GM19324 (cell line): ENCODE results near the gene CSF1.

ENCODE experiments used
- ATAC-seq: cut with Tn5 transposase; IDR thresholded peaks from one replicate; pipeline ENCODE4 v1.9.1; 2021; ENCODE audit warnings: mild to moderate bottlenecking, moderate library complexity; ENCODE audit not compliant: unreplicated experiment, low FRiP score

CSF1 gene

DNA sequence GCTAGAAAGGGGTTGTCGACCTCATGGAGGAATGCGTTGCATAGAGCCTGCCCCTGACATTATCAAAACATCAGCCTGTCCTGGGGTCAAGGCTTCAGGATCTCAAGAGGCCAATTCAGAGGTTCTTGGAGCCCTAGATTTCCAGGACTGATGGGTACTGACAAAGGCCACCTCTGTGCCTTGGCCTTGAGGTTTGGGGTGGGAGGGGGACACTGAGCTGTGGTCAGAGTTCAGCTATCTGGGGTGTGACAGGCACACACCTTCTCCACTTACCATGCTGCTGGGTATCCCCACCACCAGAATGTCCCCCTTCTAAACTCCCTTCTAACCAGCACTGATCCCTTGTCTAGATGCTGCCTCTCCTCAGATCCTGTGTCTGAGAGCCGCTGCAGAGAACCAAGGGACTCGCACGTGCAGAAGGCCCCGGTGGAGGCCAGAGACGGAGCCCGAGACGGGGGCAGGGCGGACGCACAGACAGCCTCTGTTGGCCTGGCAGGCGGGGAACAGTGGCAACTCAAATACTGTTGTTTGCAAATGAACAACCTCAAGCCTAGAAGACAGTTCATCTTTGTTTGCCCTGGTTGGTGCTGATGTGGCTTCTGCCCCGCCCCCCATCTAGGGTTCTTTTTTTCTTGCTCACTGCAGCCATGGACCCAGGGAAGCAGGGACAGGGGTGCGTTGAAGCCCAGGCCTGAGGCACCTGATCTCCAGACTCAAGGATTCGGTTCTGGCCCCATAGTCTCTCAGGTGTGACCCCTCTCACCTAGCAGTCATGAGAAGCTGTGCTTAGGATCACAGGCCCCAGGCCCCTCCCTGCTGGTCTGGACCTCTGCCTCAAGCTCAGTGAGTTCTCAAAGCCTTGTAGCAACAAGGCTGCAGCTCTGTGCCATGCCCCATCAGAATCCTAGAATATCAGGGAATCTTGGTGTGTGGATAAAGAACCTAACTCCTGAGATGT is 28.1 kb upstream of the CSF1 start:
- no peak for ATAC-seq

DNA sequence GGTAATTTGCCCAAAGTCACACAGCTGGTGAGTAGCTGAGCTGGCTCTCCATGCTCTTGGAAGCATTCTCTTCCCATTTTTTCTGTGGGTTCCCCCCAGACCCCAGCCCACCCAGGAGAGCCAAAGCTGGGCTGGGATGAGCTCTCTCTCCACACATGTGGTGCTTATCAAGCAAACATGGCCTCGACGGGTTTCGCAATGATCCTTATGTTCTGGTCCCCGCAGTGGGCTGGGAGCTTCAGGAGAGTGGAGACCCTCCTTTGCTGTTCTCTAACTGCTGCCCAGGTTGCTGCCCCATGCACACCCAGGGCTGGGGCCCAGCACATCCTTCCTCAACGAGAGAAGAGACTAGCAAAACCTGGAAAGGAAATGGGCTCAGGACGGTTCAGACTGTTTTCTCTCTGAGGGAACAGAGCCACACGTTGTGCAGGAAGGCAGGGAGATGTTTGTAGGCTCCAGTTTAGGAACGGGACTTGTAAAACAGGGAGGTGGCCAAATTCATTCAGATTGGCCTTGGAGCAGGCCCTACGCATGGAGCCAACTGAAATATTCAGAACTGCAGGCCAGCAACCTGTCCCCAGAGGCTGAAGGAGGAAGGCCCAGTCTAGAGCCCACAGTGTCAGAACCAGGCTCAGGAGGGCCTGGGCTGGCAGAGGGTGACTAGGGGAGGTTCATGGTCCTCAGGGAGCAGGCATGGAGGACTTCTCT is 27.2 kb upstream of the CSF1 start:
- no peak for ATAC-seq

DNA sequence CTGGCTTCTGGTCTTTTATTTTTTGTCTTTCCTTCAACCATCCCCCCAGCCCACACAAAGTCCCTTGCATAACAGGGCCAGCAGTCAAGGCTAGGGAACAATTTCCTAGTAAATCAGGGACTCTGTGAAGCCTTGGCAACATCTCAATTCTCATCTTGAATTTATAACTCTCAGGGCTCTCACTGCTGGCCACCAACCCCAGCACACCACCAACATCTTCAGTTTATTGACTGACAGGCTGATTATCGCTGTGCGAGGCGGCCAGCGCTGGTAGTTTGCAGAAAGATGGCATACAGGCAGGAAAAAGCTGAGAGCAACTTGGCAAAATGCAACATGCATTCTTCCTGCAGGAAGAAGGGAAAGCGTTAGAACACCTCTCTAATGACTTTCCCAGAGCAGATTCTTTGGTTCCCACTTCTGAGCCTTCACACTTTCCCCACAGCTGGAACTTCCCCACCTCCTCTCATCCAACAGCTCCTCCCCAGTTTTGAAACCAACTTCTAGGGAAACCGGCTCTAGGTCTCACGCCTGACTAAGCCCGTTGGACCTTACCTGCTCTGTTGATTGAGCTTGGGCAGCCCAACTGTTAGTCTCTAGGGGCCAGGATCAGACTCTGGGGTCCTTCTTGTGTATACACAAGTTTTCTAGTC is 26.3 kb upstream of the CSF1 start:
- no peak for ATAC-seq

DNA sequence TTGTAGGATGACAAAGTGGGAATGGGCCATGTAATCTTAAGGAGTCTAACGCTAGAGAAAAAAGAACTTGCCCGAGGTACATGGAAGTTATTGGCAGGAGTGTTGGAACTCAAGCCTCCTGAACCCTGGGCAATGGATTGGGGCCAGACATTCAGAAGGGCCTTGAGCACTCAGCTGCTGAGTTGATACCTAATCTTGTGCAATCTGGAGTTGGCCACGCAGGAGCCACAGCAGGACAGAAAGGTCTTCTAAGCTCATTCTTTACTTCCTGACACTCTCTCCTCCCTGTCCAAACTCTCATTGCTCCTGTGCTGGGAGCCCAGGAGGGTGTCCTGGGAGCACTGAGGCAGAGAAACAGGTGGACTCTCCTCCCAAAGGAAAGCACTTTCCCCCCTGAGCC is 25.1 kb upstream of the CSF1 start:
- ATAC-seq: no peak

DNA sequence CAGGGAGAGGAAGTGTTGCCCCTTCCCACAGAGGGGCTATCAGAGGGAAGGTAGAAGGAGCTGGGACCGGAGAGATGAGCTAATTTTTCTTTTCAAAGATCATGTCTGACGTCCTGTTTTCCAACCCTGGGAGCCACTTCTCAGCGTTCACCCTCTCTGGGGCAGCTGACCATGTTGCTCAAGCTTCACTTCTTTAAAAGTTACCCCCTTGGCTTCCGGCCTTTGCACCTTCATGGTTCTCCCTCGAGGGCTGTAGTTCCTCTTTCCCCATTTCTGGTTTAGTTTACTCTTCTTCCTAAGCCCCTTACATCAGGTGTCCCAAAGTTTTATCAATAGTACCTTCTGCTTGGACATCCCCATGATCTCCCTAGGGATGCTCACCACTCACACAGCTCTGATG is 23.8 kb upstream of the CSF1 start:
- ATAC-seq: no peak

DNA sequence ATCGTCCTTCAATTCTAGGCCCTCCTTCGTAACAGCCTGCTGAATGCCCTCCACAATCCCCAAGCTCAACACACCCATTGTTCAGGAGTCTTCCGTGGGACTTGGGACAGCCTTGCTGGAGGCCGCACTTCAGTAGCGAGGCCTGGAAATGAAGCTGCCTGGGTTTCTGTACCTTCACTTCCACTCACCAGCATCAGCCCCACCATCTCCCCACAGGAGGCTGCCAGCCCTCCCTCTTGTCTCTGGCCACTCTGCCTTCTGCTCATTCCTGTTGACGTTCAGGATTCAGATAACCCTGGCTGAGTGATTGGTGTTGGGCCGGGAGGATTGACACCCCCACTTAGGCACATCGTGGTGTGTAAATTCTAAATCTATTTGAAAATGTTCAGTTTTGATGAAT is 23.4 kb upstream of the CSF1 start:
- ATAC-seq: no peak

DNA sequence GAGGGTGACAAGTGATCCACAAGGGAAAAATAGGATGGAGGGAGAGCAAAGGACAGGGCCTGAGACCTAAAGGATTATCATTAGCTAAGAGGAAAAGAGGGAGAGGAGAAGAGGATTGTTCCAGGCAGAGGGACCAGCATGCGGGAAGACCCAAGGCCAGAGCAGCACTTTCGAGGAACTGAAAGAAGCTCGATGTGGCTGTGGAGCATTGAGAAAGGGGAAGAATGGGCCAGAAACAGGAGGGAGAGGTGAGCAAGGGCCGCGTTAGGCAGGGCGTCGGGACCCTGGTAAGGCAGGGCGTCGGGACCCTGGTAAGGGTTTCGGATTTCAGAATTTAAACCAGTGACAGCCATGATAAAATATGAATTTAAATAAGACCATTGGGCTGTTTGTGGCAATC is 22.8 kb upstream of the CSF1 start:
- no peak for ATAC-seq

DNA sequence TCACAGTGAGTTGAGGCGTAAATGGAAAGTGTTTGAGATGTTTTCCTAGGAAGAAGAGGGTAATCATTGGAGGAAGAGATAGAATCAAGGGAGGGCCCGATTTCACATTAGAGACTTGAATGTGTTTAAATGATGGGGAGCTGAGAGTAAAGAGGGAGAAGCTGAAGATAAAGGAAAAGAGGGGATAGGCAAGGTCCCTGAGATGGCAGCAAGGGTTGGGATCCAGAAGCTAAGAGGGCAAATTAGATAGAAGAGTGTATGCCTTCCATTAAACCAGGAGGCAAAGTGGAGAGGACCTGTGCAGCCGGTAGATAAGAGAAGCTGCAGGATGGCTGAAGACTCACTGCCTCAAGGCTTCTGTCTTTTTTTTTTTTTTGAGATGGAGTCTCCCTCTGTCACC is 21.6 kb upstream of the CSF1 start:
- ATAC-seq: no peak

DNA sequence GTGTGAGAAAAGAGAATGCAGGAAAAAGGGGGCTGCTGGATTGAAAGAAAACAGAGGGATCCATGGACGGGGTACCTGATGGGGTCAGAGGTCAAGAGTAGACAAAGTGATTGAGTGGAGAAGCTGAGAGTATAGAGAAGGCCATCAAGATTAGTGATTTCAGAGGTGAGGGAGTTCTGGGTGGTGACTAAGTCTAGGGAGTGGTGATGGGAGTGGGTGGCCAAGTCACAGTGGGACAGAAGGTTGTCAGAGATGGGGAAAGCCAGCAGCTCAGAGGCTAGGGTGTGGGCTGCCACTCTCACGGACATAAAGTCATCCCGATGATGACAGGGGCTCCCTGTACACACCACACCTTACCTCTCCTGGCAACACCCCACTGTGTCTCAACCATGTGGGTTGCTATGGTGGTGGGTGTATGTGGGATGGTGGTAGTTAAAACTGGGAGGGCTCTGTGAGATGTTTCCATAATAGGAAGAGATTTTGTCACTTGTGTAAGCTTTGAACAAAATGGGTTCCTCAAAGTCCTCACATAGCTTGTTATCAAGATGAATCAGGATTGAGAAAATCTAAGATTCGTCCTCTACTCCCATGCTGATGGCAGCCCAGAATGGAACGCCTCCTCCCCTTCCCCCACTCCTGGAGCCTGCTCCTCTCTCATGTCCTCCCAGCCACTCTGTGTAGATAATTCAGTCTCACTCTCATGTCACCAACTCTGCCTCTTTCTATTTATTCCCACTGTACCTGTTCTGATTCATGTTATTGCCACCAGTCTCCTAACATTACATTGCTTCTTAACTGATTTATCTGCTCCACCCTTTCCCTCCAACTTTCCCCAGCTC is 20.3 kb upstream of the CSF1 start:
- no peak for ATAC-seq

DNA sequence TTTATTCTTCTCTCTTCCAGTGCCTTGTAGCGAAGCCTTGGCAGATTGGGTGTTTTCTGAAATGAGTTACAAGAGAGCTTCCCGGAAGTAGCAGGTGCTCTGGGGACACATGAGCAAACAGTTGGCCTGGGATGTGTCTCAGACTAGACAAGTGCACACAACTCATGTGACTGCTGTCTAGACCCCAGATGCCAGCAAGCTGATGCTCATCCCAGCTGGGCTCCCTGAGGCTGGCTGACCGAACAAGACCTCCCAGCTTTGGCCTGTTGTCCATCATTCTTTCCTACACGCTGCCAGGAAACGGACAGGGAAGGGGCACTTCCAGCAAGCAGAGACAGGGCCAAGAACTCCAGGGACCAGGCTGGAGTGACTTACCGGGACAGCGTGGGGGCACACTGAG is 18.7 kb upstream of the CSF1 start:
- ATAC-seq: no peak

DNA sequence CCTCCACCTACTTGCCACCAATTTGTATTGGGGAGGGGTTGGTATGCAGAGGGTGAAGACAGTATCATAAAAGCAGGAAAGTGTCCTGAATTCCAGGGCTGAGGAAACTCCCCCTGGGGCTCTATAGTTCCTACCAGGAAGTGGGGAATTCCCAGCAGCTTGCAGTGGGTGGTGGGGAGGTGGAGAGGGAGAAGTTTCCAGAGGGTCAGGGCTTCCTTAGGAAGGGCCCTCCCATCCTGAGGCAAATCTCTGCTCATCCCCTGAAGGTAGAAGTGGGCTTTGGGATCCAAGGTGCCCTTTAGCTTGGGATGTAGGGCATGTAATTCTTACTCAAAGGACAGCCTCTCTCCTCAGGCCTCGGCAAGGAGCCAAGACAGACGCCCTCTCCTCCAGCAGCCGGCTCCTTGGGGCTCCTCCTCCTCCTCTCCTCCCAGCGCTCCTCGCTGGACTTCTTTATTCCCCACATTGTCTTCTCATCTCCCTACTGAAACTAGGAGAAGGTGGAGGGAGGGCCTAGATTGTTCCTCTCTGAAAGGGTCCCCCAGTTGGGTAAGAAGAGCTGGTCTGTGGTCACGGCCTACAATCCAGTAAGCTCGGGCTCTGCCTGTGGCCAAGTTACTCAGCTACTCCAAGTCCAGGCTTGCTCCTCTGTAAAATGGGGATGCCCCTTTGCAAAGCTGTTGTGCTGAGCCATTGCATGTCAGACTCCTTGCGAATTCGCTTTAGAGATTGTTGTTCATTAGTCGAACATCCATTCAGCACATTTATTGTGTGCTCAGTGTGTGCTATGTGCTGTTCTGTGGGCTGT is 17.9 kb upstream of the CSF1 start:
- no peak for ATAC-seq

DNA sequence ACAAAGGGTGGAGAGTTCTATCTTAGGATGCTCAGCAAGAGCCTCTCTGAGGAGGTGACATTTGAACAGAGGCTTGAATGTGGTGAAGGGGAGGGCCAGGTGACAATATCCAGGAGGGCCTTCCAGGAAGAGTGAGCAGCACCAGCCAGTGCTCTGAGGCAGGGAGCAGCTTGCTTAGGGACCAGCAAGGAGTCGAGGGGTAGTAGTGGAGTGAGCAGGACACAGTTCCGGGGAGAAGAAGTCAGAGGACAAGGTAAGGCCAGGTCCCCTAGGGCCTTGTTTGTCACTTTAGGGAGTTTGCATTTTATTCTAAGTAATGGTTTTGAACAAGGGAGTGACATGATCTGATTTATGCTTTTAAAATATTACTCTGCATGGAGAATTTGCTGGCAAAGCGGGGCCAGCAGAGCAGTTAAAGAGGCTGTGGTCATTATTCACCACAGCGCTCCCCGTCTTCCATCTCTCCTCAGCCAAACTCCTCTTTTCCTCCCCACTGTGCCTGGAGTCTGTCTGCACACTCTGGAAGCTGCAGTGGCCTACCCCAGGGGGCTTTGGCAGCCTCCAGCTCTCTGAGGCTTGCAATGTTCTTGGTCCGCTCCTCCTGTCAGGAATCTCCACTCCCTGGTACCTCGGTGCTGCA is 17.0 kb upstream of the CSF1 start:
- ATAC-seq: no peak

DNA sequence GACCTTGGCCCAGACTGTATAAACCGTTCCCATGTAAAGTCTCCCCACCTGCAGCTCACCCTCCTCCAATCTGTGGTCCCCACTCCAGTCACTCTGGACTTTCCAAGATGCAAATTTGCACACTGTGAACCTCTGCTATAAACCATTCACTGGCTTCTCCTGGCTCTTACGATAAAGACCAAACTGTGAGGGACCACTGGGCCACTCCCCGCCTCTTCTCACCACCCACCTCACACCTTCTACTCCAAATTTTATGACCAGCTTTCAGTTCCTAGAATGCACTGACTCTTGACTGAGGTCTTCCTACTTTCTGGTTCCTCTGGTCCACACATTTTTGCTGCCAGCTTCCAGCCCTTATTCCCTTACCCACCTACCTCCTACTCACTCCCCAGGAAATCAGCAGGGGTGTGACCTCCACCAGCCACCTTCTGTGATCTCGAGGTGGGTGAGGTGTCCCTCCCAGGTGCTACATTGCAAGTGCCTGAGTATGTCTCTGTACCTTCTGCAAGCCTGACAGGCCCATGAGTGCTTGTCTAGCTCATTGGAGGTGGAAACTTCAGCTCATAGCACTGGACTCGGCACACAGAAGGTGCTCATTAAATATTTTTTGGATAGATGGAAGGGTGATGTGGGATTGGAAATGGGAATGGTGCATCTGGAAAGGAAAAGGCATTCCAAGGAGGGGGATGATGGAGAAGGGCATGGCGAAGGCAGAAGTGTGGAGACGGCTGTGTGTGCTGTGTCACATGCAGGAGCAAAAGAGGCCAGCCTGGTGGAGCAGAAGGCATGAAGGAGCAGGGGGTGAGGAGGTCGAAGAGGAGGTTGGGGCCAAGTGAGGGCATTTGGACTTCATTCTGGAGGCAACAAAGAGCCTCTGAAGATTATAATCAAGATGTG is 15.6 kb upstream of the CSF1 start:
- no peak for ATAC-seq

DNA sequence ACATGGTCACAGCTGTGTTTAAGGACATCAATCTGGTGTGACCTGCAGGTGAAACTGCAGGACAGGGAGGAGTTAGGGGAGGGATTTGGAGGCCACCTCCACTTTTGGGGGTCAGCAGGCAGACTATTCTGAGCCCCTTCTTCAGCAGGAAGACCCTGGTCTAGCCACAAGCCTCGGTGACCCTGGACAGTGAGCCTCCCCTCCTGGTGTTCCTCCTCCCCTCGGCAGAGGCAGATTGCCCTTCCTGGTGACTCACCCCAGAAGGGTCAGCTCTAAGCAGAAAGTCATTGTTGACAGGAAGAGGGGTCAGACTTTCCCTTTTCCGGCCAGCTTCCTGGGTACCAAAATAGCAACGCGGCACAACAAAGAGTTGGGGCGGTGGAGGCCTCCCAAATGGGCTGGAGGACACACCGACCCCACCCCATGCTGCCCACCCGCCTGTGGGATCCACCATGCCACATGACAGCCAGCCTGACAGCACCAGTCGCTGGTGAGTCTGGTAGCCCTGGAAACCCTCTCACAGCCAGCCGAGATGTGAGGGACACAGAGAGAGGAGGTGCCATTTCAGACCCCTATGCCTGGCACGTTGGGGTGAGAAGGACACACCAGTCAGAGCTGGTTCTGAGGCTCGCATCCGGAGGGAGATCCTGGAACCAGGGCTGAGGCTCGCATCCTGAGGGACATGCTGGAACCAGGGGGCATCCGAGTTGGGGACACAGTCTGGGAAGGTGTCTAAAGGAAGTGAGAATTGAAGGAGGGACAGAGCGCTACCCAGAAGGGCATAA is 14.7 kb upstream of the CSF1 start:
- no peak for ATAC-seq

DNA sequence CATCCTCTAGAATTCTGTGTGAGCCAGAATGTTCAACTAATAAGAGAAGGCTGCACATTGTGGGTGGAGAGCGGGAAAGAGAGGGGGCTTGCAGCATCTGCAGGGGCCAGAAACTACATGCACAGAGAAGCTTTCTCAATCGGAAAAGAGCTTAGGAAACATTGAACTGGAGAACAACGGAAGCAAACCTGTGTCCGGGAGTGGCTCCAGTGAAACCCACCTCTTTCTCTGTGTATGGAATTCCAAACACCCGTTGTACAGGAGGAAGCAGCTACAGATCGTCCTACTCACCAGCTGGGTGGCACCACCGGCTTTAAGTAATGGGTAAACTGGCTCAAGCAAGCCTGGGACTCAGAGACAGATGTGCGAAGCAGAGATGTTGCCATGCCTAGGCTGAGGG is 14.0 kb upstream of the CSF1 start:
- no peak for ATAC-seq

DNA sequence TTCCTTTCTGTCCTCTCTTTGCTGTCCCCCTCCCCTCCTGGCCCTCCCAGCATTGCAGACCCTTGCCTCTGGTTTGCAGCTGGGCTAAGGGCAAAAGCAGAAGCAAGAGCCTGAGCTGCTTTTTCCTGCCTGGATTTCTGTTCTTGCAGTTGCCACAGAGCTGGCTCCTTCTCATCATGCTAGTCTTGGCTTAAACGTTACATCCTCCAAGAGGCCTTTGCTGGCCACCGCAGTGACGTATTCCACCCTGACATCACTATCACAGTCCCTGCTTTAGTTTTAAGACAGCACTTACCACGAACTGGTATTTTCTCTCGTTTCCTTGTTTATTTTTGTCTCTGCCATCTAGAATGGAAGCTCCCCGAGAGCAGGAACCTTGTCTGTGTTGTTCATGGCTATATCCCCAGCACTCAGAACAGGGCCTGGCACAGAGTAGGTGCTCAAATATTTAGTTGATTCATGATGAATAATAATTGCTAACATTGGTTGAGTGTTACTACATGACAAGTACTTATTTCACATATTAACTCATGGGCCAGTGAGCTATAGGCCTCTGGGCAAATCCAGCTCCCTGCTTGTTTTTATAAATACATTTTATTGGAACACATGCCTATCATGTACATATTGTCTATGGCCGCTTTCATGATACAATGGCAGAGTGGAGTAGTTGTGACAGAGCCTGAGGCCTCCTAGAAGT is 13.2 kb upstream of the CSF1 start:
- no peak for ATAC-seq

DNA sequence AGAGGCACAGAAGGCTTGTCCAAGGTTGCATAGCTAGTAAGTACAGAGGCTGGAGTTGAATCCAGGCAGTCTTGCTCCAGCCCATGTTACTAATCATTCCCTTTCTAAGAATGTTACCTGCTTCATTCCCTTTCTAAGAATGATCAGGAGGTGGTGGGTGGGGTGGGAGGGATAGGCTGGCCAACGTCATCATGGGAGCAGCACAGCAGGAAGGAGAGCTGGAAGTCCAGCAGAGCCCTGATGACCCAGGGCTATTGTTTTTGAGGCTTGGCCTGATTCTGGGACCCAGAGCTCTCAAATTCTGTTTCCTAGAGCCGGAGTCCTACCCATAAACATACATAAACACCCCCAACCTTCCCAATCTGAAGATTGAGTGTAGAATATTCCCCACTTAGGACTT is 11.8 kb upstream of the CSF1 start:
- ATAC-seq: no peak
